GM12878 (cell line): Measurements from ENCODE around the gene SYT3. TPM values are rescaled to one million over a fixed set of nuclear protein-coding genes. Genes with fewer than 3 reads are reported as not detected.

ENCODE experiments used
- ATAC-seq: fragments of 200-7000 bp; cut with Tn5 transposase; 3 replicates; pipeline ENCODE4 v1.9.1; 2020; ENCODE audit warnings: mild to moderate bottlenecking, moderate library complexity
- BruUV-seq: library from RNA; stranded (reverse); fragments of 400-500 nt; replicated peaks from 2 replicates; lab custom pipeline; 2021; lab: Mats Ljungman, UMichigan
- CTCF ChIA-PET: fragments of 300-600 bp; sonication (Branson Sonifier 250); formaldehyde crosslinking; extraction: SDS; loops from one replicate; lab custom pipeline; 2021; ENCODE audit warnings: inconsistent platforms; lab: Yijun Ruan, JAX
- POLR2A ChIA-PET: fragments of 350-600 bp; formaldehyde crosslinking; extraction: SDS; loops from one replicate; lab custom pipeline; 2021; ENCODE audit warnings: inconsistent platforms; lab: Charles Lee
- RAD21 ChIA-PET: fragments of 300-600 bp; sonication (Branson Sonifier 250); formaldehyde crosslinking; loops from one replicate; lab custom pipeline; 2023; ENCODE audit warnings: antibody characterized with exemption; ENCODE audit not compliant: unreplicated experiment; lab: Charles Lee
- SMC1A ChIA-PET: fragments of 300-600 bp; sonication (Branson Sonifier 250); formaldehyde crosslinking; loops from one replicate; lab custom pipeline; 2023; ENCODE audit not compliant: unreplicated experiment, uncharacterized antibody; lab: Charles Lee
- DNase-seq: peaks from one replicate; pipeline ENCODE4 v3.0.0-alpha.2; 2011; ENCODE audit warnings: low read depth, low spot score
- FAIRE-seq: peaks from 3 replicates; lab custom pipeline; 2011; peaks lifted over from hg19 to GRCh38; lab: Jason Lieb, UNC
- H2AFZ ChIP-seq: 2 replicates; pipeline ENCODE4 v1.6.0; 2011; ENCODE audit warnings: low read depth, low read length, control low read depth; ENCODE audit not compliant: control insufficient read depth
- H3K27ac ChIP-seq: 2 replicates; pipeline ENCODE4 v1.5.1; 2011; ENCODE audit warnings: control low read depth; ENCODE audit not compliant: control insufficient read depth, insufficient read depth
- H3K27me3 ChIP-seq, 2 experiments: replicated peaks in 1 of 2; 2 replicates each; pipeline versions ENCODE4 v1.6.0 to v1.6.1; 2011; ENCODE audit warnings: low read length in 1 of 2; ENCODE audit not compliant: control insufficient read depth in 2 of 2, insufficient read depth in 2 of 2
- H3K36me3 ChIP-seq, 2 experiments: 2 replicates each; pipeline ENCODE4 v1.5.1; 2011; ENCODE audit warnings: low read length in 1 of 2; ENCODE audit not compliant: control insufficient read depth in 2 of 2, insufficient read depth in 2 of 2
- H3K4me1 ChIP-seq: 2 replicates; pipeline ENCODE4 v1.6.1; 2011; ENCODE audit warnings: mild to moderate bottlenecking, low read length, moderate library complexity, mixed read lengths; ENCODE audit not compliant: control insufficient read depth, insufficient read depth
- H3K4me2 ChIP-seq: 2 replicates; pipeline ENCODE4 v1.6.0; 2011; ENCODE audit warnings: control low read depth; ENCODE audit not compliant: control insufficient read depth, insufficient read depth
- H3K4me3 ChIP-seq: fragments of 200-600 bp; sonication (generic); 2 replicates; pipeline ENCODE4 v1.5.1; 2016
- H3K79me2 ChIP-seq: 2 replicates; pipeline ENCODE4 v1.6.0; 2011; ENCODE audit warnings: low read length; ENCODE audit not compliant: control insufficient read depth, insufficient read depth
- H3K9ac ChIP-seq: 2 replicates; pipeline ENCODE4 v1.8.0; 2011; ENCODE audit warnings: low read length, control low read depth, mixed read lengths; ENCODE audit not compliant: control insufficient read depth, insufficient read depth
- H3K9me3 ChIP-seq: replicated peaks from 3 replicates; pipeline ENCODE4 v1.5.1; 2011; ENCODE audit warnings: mild to moderate bottlenecking, low read length; ENCODE audit not compliant: control insufficient read depth, insufficient read depth
- H4K20me1 ChIP-seq: 2 replicates; pipeline ENCODE4 v1.6.0; 2011; ENCODE audit not compliant: control insufficient read depth, insufficient read depth
- BACH1 ChIP-seq: fragments of 450-650 bp; IDR thresholded peaks from 2 replicates; pipeline ENCODE4 v1.6.1; 2017; ENCODE audit warnings: mild to moderate bottlenecking, borderline replicate concordance
- BMI1 ChIP-seq: fragments of 450-650 bp; IDR thresholded peaks from 2 replicates; pipeline ENCODE4 v1.6.1; 2016; ENCODE audit warnings: mild to moderate bottlenecking, moderate library complexity, borderline replicate concordance
- CEBPB ChIP-seq, 2 experiments: fragments of 150-350 bp in 1 of 2; IDR thresholded peaks; 2 replicates each; pipeline ENCODE4 v1.6.1; 2012 to 2014; ENCODE audit warnings: low read depth in 2 of 2, low read length in 2 of 2, borderline replicate concordance in 1 of 2, inconsistent platforms in 1 of 2
- CEBPZ ChIP-seq: fragments of 150-350 bp; IDR thresholded peaks from 2 replicates; pipeline ENCODE4 v1.6.1; 2016; ENCODE audit warnings: low read depth, low read length
- CREM ChIP-seq: IDR thresholded peaks from 2 replicates; pipeline ENCODE4 v1.6.1; 2014; ENCODE audit warnings: antibody characterized with exemption, low read depth
- IKZF2 ChIP-seq, 2 experiments: fragments of 450-650 bp; IDR thresholded peaks; 2 replicates each; pipeline ENCODE4 v1.6.1; 2017; ENCODE audit warnings: mild to moderate bottlenecking in 2 of 2, moderate library complexity in 2 of 2
- IRF4 ChIP-seq: IDR thresholded peaks from 2 replicates; pipeline ENCODE4 v1.6.1; 2011; ENCODE audit warnings: low read depth, low read length
- NBN ChIP-seq: fragments of 450-650 bp; IDR thresholded peaks from 2 replicates; pipeline ENCODE4 v1.6.1; 2016
- NR2F1 ChIP-seq: fragments of 450-650 bp; conservative IDR thresholded peaks from 2 replicates; pipeline ENCODE4 v1.6.1; 2017; ENCODE audit warnings: mild to moderate bottlenecking
- PKNOX1 ChIP-seq: fragments of 450-650 bp; IDR thresholded peaks from 2 replicates; pipeline ENCODE4 v1.6.1; 2016; ENCODE audit warnings: mild to moderate bottlenecking
- RFX5 ChIP-seq: IDR thresholded peaks from 2 replicates; pipeline ENCODE4 v1.6.1; 2011; ENCODE audit warnings: low read depth, low read length, improper control_type of control experiment
- SRF ChIP-seq, 2 experiments: IDR thresholded peaks; 2 replicates each; pipeline ENCODE4 v1.6.1; 2011; ENCODE audit warnings: low read depth in 2 of 2, low read length in 2 of 2, mild to moderate bottlenecking in 1 of 2, moderate library complexity in 1 of 2
- TARDBP ChIP-seq: IDR thresholded peaks from 2 replicates; pipeline ENCODE4 v1.6.1; 2016; ENCODE audit warnings: borderline replicate concordance
- ZNF384 ChIP-seq: IDR thresholded peaks from 2 replicates; pipeline ENCODE4 v1.6.1; 2012; ENCODE audit warnings: low read depth, mild to moderate bottlenecking, low read length, improper control_type of control experiment, borderline replicate concordance
- ZNF592 ChIP-seq: fragments of 450-650 bp; IDR thresholded peaks from 2 replicates; pipeline ENCODE4 v1.6.1; 2017; ENCODE audit warnings: mild to moderate bottlenecking, moderate library complexity
- WGBS: methylation state at CpG from one replicate; pipeline ENCODE4 v1.1.6; 2016; ENCODE audit warnings: low lambda C conversion rate; ENCODE audit not compliant: insufficient replicate concordance, insufficient coverage; ENCODE audit errors: missing lambda C conversion rate; 5-methylcytosine and 5-hydroxymethylcytosine counted together
- in situ Hi-C: fragments of 300-500 bp; cut with MboI; formaldehyde crosslinking; loops from 9 replicates; pipeline ENCODE4 v1.14.3; 2018; ENCODE audit warnings: mixed read lengths
- intact Hi-C: fragments of 100-400 bp; cut with micrococcal nuclease; formaldehyde crosslinking; loops from one replicate; pipeline ENCODE4 v1.14.2; 2022; ENCODE audit not compliant: unreplicated experiment
- polyA plus RNA-seq, 11 experiments: library from polyadenylated mRNA; depleted of rRNA in 4 of 11; unstranded in 6 of 11; stranded (reverse) in 5 of 11; fragments of >200 nt; fragmentation: Nextera tagmentation in 4 of 11; fragmentation: Illumina TruSeq in 1 of 11; extraction: Ambion mirVana in 4 of 11; extraction: Trizol in 1 of 11; gene quantifications; 1 replicate in 1 of 11; 2 replicates in 10 of 11; pipeline versions ENCODE4 v1.2.1 to v1.2.3, GENCODE V29; 2011 to 2016; ENCODE audit warnings: inconsistent platforms in 2 of 11, missing spikeins in 2 of 11, low read depth in 1 of 11
- total RNA-seq, 4 experiments: library from RNA; depleted of rRNA in 3 of 4; stranded (reverse); fragments of >200 nt in 3 of 4; fragmentation: Illumina TruSeq in 1 of 4; extraction: Trizol in 1 of 4; gene quantifications; 2 replicates each; pipeline versions ENCODE4 v1.2.1 to v1.2.3, GENCODE V29; 2013 to 2021

SYT3 gene
- total and polyA plus RNA-seq, 10 of the 15 experiments (the other 5 are each of a cell fraction or from before 2014, with no cell fraction given): 0.05 to 0.18 TPM; not detected in 8

- Histone ChIP-seq H3K4me1 (no peaks in the 10 kb centered on the region), H3K27ac (no peak overlapping the region), H3K4me3 (no peak overlapping the region), H3K27me3 (peaks cover 0 to 2% of the 10 kb centered on the region in 2 experiments; a peak in 3 of 4 replicates), H3K79me2 (no peaks in the 10 kb centered on the region), H3K9ac (no peak overlapping the region), H3K36me3 (no peaks in the 10 kb centered on the region), H3K9me3 (no peaks in the 10 kb centered on the region), H3K4me2 (no peak overlapping the region), H2AFZ (no peak overlapping the region), H4K20me1 (no peaks in the 10 kb centered on the region)
- SMC1A ChIA-PET: interaction anchor here (0.6 kb wide), 1 partner anchor 394 kb away, joined by 3 read pairs; no protein-coding TSS in a partner anchor
- ATAC-seq (no peak), FAIRE-seq (no peak), DNase-seq (no peak)
- POLR2A ChIA-PET: no interaction called here
- RAD21 ChIA-PET: no interaction called here
- CTCF ChIA-PET: interaction anchor here (0.6 to 1.6 kb wide), 2 partner anchors 18 to 20 kb away, joined by 3 to 4 read pairs; no protein-coding TSS in a partner anchor
- 29% methylated on average over 13 of the region's 13 CpGs for WGBS
- no TSS peak for BruUV-seq
- in situ Hi-C loops: no loop called here
- TF ChIP-seq NR2F1: no peak
- no peak for TF ChIP-seq CREM
- TF ChIP-seq CEBPZ: no peak
- TF ChIP-seq PKNOX1: no peak
- no peak for TF ChIP-seq ZNF384
- no peak for TF ChIP-seq RFX5
- no peak for TF ChIP-seq SRF (IDR thresholded peaks at IDR 0.05; ENCODE audit: low read depth in 2 of 2, low read length in 2 of 2)
- no peak for TF ChIP-seq CEBPB (IDR thresholded peaks at IDR 0.05; ENCODE audit: borderline replicate concordance in 1 of 2, low read depth in 2 of 2, low read length in 2 of 2)
- TF ChIP-seq IRF4: no peak
- no peak for TF ChIP-seq TARDBP
- no peak for TF ChIP-seq BACH1
- no peak for TF ChIP-seq ZNF592
- no peak for TF ChIP-seq BMI1
- TF ChIP-seq NBN: no peak
- TF ChIP-seq IKZF2 (IDR thresholded peaks at IDR 0.05): no peak
- intact Hi-C loops: no loop called here
Observed at GRCh38 chr19:50573741-50574461, 65.8 kb downstream of the SYT3 start.
